Middle frontal gyrus (tissue), 1 donor: ENCODE measurements around the gene ZDHHC14.

Experiments used
- DNase-seq: peaks from one replicate; pipeline ENCODE4 v3.0.0-alpha.2; 2015; ENCODE audit warnings: low spot score; ENCODE audit errors: extremely low spot score

The ZDHHC14 gene

DNA sequence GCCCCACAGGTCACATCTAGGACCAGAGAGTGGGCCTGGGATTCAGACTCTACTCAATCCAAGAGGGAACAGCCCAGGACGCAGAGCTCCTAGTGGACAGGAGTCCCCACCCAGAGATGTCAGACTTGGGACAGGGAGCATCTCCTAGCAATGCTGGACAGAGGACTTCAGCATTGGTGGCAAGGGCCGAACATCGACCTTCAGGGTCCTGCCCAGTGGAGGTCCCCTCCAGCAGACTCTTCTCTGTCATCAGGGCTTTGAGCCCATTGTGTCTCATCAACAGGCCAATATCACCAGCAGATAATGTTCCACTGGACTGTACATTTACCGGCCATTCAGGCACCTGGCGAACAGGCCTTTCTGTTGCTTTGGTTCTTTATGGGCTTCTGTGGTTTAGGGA is 282.3 kb downstream of the ZDHHC14 start:
- no peak for DNase-seq

DNA sequence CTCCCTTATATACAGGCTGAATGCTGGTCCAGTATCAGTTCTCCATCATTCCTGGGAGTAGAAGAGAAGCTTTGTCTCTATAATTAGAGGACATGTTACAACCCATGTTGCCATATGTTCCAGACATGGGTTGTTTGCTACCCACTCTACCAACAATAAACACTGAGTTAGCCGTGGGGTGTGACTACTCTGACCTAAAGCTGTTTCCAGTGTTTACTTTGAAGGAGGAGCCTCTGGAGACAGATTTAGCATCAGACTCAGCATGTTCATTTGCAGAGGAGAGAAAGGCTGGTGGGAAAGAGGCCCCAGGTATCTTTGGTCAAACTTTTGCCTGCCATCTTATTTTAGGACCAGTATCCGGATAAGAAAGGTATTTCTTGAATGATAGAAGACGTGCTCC is 284.2 kb downstream of the ZDHHC14 start:
- DNase-seq: no peak

DNA sequence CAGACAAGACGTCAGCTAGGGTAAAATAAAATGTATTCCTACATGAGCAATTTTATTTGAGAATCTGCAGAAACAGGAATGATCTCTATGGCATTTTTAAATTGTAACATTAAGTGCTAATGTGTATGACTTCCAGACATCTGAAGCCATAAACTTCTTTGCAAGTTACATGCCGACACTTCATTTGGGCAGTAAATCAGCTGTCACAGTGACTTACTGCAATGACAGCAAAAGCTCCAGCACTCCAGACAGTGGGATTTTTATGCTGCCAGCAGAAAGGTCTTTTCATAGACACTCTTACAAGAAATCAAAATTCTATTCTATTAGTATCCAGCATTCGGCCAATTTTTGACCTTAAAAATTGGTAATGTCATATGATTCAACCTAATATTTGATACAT is 285.7 kb downstream of the ZDHHC14 start:
- no peak for DNase-seq

DNA sequence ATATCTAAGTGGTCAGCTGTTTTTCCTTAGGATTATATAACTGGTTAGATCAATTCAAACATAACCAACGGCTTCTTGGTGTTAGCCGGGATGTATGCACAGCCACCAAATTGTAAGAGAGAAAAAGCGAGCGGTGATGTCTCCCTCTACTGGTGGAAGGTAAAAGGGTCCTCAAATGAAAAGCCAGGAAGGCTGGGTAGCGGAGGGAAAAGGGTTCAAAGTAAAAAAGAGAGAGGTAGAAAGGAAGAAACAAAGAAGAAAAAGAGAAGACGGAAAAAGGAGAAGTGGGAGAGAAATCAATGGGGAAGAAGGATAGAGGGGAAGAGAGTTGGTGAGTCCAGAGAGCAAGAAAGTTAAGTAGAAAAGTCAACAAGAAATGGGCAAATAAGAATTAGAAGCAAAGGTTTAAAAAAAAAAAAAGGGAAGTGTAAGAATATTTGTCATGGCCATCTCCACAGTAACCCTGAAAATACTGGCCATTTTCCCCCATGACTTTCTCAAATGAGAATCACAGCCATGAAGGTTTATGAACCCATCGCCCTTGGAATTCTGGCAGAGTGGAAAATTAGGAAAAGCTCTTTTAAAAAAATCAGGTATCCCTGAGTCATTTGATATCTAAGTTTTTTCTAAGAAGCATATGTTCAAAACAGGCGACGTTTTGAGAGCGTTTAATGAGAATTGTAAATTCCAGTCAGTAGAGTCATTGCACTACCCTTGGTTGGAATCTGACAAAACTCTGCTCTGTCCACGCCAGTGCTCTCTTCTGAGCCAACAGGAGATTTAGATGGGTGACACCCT is 286.4 kb downstream of the ZDHHC14 start:
- peak; percentile 29 for DNase-seq

DNA sequence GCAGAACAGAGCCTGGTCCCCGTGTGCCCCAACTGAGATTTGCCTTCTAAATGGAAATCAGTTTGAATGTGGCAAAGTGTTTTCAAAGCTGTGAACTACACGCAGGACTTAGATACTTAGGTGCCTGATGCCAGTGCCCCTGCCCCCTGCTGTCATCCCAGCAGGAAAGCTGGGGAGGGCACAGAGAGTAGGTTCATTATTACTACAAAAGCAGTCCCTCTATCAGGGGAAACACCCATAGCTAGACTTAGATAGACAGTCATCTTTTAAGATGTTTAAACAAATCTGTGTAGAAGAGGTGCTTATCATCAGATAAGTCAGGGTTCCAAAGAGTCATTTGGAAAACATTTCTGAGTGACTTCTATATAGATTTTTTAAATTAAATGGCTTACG is 287.0 kb downstream of the ZDHHC14 start:
- DNase-seq: no peak

DNA sequence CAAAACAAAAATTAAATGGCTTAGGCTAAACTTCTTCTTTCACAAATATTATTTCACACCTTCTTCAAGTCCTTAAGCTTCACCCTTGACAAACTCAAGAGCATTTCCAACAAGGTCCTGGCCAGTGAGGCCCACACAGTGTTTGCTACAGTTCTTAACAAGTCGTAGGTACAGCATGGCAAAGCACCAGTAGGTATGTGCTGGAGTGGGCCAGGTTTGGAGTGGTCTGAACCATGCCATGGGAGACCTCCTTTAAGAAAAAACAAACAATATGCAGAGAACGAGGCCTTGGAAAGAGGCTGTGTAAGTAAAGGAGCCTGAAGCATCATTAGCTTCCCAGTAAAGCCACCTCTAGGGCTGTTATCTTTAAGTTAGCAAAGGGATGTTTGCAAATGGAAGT is 287.7 kb downstream of the ZDHHC14 start:
- no peak for DNase-seq

DNA sequence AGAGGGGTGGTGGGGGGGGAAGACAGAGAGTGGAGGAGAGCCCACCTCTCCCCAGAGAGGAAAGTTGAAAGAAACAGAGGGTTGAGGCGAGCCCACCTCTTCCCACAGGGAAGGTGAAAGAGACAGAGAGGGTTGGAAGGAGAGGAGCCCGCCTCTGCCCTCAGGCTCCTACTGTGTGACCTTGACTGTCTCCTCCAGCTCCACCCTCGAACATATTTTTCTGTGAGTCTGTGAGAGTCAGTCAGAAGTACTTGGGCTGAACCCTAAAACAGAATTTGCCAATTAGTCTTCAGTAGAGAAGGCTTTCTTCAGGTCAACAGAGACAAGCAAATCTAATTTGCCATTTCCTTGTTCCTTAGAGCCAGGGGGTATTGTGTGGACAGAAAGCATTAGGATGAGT is 288.3 kb downstream of the ZDHHC14 start:
- no peak for DNase-seq

DNA sequence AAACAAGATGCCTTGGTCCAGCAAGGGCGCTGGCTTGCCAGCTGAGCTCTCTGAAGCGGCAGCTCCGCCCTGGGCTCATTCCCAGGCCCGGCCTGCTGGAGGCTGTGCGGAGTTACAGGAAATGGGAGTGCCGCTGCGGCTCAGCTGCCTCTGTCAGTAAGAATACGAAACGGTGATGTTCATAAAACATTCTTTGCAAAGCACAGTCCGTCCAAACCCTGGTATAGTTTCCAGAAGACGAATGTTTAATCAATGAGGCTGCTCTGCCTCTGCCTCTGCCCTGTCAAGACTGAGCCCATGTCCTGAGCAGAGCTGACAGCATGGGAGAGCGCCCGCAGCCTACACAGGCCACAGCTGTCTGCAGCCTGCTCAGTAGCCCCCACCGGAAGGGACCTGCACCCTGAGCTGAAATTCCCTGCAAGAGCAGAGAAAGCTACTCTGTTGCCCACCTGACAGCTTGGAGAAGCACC is 288.8 kb downstream of the ZDHHC14 start:
- DNase-seq: peak; percentile 44

DNA sequence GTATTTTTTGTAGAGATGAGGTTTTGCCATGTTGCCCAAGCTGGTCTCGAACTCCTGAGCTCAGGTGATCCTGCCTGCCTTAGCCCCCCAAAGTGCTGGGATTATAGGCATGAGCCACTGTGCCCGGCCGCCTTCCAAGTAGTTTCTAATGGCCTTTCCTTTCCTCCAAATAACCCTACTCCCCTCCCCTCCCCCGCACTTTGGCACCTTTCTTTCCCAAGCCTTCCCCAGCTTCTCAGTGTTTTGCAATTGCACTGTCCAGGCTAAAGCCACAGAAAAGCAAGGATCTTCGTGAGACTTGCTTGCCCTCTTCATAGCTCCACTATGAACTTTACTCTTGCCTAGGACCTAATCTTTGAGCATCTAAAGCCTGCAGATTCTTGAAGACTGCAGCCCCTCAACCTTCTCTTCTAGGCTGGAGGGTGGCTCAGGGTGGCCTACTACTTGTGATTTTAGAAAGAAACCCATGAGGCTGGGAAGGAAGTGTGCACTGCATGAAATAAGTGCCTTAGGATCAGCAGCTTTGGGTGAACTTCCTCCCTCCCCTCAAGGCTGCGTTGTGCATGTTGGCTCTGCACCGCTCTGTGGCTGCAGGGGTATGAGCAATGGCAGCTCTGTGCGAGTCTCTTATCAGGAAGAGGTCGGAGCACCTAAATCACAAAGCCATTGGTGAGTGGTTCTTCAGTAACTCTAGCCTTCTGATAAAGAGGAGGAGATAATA is 289.6 kb downstream of the ZDHHC14 start:
- DNase-seq: no peak

DNA sequence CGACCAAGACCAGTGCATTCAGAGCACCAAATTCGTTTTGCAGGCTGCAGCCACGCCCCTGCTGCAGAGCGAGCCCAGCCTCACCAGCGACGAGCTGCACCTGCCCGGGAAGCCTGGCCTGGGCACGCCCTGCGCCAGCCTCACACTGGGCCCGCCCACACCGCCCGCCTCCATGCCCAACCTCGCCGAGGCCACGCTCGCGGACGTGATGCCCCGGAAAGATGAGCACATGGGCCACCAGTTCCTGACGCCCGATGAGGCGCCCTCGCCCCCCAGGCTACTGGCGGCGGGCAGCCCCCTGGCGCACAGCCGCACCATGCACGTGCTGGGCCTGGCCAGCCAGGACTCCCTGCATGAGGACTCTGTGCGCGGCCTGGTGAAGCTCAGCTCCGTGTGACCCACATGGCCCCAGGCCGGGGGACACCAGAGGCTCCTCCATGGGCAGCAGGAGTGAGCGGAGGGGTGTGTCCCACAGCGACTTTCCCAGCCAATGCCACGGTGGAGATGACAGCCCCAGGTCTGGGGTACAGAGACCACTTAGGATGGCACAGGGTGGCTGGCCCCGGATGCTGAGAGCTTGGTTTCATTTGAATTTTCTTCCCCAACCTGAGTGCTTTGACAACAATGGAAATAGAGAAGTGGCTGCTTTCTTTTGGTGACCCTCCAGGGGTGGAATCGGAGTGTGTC is 291.9 kb downstream of the ZDHHC14 start:
- DNase-seq: no peak

DNA sequence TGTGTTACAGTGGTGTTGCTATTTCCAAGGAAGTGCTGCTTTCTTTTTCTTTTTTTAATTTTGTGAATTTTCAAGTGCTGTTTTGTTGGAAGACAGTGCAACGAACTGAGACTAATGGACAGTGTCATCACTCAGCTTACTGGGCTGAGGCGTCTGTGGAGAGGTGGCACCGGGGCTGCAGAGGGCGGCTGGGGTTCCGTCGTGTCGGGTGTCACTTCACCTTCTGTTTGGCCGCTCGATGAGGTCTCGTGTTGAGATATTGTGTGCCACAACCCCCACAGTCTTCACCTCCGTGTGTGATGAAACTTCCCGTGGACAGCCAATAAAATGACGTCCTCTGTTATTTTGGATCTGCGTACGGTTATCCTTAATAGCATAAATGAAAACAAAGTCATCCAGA is 292.6 kb downstream of the ZDHHC14 start:
- no peak for DNase-seq

DNA sequence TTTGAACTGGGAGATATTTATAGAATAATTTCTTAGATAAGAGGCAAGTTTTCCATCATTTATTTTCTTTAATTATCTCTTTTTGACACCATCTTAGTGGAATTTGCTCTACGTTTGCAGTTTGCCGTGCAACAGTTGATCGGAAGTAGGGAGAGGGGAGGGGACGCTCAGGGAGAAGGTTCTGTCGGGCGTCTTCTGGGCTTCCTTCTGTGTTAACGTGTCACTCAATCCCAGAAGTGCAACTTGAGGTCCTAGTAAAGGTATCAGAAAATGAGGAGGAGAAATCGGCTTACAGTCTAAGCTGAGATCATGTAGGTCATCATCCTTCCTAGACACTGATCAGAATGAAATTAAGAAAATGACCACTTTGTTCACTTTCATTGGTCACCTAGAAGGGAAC is 293.1 kb downstream of the ZDHHC14 start:
- no peak for DNase-seq

DNA sequence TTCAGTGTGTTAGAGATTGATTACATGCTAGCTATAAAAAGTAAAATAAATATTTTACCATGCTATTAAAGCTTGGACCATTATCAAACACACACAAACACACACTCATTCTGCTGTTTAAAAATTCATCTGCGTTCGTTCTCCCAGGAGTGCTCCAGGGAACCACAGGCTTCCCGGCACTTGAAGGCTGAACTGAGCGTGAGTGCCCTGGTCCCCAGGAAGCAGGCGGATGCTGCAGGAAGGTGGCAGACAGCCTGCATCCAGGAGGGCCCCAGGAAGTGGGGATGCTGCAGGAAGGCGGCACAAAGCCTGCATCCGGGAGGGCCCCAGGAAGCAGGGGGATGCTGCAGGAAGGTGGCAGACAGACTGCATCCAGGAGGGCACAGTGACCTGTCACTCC is 294.8 kb downstream of the ZDHHC14 start:
- DNase-seq: no peak

DNA sequence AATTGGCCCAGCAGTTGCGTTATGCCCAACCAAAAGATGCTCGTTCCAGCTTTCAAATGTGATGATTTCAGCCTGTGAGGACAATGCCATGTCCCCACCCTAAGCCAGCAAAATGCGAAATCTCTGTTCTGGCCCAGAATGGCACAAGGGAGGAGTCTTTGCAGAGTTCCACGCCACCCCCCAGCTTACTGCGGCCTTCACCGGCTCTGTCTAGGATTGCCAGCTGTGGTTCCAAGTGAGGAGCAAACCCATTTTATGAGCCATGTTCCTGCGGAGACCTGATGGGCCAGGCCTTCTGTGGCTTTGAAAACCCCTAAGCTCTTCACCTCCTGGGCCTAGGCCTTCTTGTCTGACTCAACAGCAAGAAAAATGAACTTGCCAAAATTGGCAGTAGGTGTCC is 295.3 kb downstream of the ZDHHC14 start:
- no peak for DNase-seq

DNA sequence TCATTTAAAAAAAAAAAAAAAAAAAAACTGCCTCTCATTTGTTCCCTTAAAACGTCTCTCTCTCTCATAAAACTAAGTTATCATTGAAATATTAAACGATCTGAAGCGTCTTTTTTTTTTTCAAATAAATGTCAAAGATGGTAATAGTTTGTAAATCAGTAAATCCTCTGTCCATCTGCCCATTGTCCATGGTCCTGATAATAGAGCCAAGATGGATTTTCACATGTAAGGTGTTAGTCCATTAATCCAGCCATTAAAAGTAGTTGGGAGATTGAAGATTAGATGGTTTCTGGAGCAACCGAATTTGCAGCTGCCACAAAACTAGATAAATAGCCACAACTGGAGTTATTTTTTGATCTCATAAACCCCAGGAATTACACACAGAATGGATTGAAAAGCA is 296.2 kb downstream of the ZDHHC14 start:
- DNase-seq: no peak

DNA sequence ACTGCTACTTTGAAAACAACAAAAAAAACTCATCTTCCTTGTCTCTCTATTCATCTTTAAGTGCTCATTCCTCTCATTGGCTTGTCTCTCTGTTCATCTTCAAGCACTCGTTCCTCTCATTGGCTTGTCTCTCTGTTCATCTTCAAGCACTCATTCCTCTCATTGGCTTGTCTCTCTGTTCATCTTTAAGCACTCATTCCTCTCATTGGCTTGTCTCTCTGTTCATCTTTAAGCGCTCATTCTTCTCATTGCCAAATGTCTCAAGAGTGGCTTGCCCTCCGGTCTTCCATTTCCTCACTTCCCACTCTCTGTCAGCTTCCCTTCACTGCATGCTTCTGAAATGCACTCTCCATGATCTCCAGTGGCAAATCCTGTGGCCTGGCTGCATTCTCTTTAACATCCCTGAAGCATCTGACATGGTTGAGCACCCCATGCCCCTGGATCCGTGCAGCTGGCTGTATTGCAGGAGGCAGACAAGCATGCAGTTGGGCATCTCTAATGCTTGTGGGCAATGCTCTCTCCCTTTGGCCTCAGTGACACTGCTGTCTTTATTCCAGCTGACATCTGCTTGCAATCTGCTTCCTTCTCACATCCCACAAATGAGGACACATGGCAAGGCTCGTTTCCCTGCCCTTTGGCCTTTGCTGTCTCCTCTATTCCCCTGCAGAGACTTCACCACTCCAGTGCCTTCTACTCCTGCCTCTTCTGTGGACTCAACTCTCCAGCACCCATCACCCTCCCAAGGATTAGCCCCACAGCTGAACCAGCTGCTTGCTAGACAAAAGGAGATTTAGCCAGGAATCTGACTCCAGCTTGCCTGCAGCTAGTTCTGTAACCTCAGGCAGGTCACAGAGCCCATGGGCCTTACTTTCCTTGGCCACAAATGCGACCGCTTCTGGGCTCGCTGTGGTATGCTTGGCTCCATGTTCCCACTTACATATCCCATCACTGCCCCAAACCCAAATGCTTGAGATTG is 298.9 kb downstream of the ZDHHC14 start:
- no peak for DNase-seq

DNA sequence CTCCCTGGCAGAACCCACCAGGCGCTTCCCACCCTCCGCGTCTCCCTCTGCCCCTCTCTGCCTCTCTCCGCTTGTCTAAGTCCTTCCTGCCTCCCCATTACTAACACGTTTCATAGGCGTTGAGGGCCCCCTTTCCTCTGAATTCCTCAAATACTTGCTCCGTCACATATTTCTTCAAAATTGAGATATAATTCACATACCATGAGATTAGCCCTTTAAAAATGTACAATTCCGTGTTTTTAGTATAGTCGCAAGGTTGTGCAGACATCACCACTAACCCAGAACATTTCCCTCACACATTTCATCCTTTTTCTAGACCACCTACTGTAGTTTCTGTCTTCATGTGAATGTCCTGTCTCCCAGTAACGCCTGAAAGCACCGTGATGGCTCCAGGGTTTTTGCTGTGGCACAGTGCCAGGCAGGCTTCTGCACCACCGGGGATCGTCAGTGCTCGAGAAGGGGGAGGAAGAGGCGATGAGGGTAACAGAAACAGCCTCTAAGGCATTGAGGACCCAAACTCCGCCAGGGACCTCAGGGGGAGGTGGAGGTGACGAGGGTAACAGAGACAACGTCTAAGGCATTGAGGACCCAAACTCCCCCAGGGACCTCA is 300.2 kb downstream of the ZDHHC14 start:
- DNase-seq: no peak

DNA sequence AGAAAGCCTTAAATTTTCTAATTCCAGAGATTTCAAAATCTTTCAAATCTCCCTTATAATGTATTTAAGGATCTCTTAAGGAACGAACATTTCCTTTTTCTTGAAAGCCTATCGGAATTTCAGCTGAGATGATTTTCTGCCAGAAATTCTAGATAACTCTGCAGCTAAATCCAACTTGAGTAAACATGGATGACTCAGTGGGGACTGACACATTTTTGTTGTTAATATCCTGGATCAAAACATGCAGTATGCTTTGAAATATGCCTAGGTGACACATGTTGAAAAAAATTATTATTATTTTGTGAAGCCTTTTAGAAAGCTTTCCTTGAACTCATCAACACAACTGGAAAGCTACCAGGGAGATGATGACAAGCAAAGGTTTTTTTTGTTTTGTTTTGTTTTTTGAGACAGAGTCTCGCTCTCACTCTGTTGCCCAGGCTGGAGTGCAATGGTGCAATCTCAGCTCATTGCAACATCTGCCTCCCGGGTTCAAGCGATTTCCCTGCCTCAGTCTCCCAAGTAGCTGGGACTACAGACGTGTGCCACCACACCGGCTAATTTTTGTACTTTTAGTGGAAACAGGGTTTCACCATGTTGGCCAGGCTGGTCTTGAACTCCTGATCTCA is 302.0 kb downstream of the ZDHHC14 start:
- DNase-seq: no peak

DNA sequence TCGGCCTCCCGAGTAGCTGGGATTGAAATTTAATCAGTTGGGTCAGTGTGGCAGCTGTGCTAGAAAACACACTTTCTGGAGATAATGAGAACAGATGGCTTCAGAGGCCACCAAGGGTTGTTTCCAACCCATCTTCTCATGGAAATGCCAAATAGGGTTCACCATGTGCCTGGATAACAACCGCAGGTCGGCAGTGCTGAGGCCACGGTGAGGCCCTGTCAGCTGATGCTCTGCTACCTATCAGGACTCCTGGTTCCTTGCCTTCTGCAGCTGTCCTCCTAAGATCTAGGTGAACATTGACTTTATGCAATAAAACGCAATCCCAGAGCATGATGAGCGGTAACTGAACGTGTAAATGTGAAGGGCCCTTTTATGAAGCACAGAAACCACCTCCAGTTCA is 302.7 kb downstream of the ZDHHC14 start:
- no peak for DNase-seq

DNA sequence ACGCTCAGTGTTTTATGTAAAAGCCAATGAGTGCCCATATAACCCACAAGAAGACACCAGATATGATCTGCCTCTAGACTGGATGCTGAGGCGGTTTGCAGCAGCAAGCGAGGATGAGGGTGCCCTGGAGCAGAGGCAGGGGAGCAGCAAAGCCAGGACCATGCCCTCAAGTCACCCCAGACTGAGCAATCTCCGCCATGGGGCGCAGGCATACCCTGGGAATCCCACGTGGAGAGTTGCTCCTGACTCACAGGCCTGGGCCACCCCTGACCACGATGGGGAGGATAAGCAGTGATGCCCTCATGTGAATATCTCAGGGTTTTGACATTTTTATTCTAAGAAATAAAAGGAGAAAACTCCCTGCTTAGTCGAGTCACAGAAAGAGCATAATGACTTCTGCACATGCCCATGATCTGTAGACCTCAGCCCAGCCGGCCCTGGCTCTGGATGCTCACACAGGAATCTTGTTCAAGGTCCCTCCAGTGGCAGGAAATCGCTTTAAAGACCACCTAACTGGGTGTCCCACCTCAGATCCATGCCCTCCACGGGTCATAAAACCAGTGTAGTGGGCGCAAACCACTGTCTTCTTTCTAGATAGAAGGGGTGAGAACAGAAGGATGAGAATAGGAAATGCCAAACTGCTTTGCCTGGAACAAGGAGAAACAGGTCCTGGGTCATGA is 303.8 kb downstream of the ZDHHC14 start:
- no peak for DNase-seq
